GM12892 (cell line): ENCODE results near the gene KRTAP4-7.

Experiments
- DNase-seq: peaks from one replicate; pipeline ENCODE4 v3.0.0; 2011; ENCODE audit not compliant: insufficient read length
- FAIRE-seq: peaks from 2 replicates; lab custom pipeline; 2011; peaks lifted over from hg19 to GRCh38; lab: Jason Lieb, UNC
- POLR2A ChIP-seq: IDR thresholded peaks from 2 replicates; pipeline ENCODE4 v1.6.1; 2011; ENCODE audit warnings: low read depth, low read length, control low read depth
- POLR2AphosphoS5 ChIP-seq: IDR thresholded peaks from 2 replicates; pipeline ENCODE4 v1.6.1; 2011; ENCODE audit warnings: low read depth, low read length, control low read depth
- TAF1 ChIP-seq: IDR thresholded peaks from 2 replicates; pipeline ENCODE4 v1.6.1; 2011; ENCODE audit warnings: low read depth, mild to moderate bottlenecking, control low read depth, low read length, borderline replicate concordance

KRTAP4-7 gene

GRCh38 chr17:41127371-41127770 lies 43.4 kb downstream of the KRTAP4-7 start:
- DNase-seq (no peak), FAIRE-seq (no peak)
- no peak for TF ChIP-seq POLR2AphosphoS5
- no peak for TF ChIP-seq POLR2A
- TF ChIP-seq TAF1 = no peak

- FAIRE-seq = no peak
- no peak for TF ChIP-seq TAF1
- no peak for TF ChIP-seq POLR2A
- no peak for TF ChIP-seq POLR2AphosphoS5
- DNase-seq = no peak
Observed at GRCh38 chr17:41131979-41132378, 48.0 kb downstream of the KRTAP4-7 start.

DNA sequence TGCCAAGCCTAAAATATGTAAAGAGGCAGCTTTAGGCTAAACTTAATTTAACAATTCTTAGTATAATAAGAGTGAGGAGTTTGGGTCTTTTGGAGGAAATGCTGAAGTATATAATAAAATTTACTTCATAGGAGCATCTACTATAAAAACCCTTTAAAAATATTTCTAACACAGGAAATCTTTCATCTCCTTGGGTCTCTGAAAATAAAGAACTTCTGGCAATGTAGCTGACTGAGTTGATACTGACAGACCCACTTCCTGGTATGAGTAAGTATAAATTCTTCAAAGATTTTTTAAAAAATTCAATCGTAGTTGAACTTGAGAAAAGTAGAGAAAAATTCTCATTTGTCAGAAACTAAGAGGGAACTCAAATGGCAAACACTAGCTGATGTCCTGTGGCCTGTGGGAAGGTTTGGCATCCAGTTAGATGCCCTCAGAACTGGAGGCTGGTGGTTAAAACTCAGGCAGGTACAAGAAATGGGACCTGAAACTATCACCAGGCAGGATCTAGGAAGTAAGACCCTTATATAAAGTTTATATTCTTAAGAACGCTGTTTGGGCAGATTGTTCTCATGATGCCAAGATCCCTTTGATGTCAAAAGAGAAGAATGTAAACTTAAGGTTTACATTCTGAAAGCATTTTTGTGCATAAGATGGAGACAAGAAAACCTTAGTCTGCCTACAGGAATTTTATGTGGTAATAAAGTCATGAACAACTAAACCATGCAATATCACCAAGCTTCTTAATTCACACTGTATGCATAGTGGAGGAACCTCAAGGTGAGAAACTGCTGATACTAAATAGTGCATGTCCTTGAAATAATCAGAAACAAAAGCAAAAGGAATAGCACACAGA lies 50.2 kb downstream of the KRTAP4-7 start:
- DNase-seq (no peak), FAIRE-seq (no peak)
- no peak for TF ChIP-seq POLR2AphosphoS5
- no peak for TF ChIP-seq TAF1
- no peak for TF ChIP-seq POLR2A
